ENCODE results near the gene CDH4.

Gene CDH4

GRCh38 chr20:61801428-61801827, 549.4 kb downstream of the CDH4 start:
- H3K4me1 ChIP-seq (ENCODE audit: control insufficient read depth, insufficient read depth, low read length), result no peaks in the 10 kb centered on the region
- TF ChIP-seq SCRT2 (tag by site-specific recombination; IDR thresholded peaks at IDR 0.05), result no peak
- no peak for TF ChIP-seq BCL11A (tag by site-specific recombination; IDR thresholded peaks at IDR 0.05; ENCODE audit: low read depth)
- no peak for TF ChIP-seq HOXD13 (CRISPR knock-in tag; IDR thresholded peaks at IDR 0.05; ENCODE audit: borderline replicate concordance)
- no peak for TF ChIP-seq ZNF513 (tag by site-specific recombination; IDR thresholded peaks at IDR 0.05)
- TF ChIP-seq PRDM4 (tag by site-specific recombination; IDR thresholded peaks at IDR 0.05), result no peak
- TF ChIP-seq GLIS2 (tag by site-specific recombination; IDR thresholded peaks at IDR 0.05), result no peak
- TF ChIP-seq FEZF1 (tag by site-specific recombination; IDR thresholded peaks at IDR 0.05), result no peak
- no peak for TF ChIP-seq HIC1 (tag by site-specific recombination; IDR thresholded peaks at IDR 0.05)
- no peak for TF ChIP-seq ZNF280C (tag by site-specific recombination; IDR thresholded peaks at IDR 0.05)
- no peak for TF ChIP-seq ZNF510 (tag by site-specific recombination; IDR thresholded peaks at IDR 0.05; ENCODE audit: insufficient replicate concordance)
- TF ChIP-seq ZNF623 (tag by site-specific recombination; IDR thresholded peaks at IDR 0.05), result no peak
- no peak for TF ChIP-seq ZNF394 (tag by site-specific recombination; IDR thresholded peaks at IDR 0.05; ENCODE audit: borderline replicate concordance)
- no peak for TF ChIP-seq ZNF214 (tag by site-specific recombination; IDR thresholded peaks at IDR 0.05; ENCODE audit: borderline replicate concordance)
- no peak for TF ChIP-seq ZNF571 (tag by site-specific recombination; IDR thresholded peaks at IDR 0.05)
- CTCF ChIA-PET, result no interaction called here
- no peaks in the 10 kb centered on the region for H3K36me3 ChIP-seq (ENCODE audit: control insufficient read depth in 2 of 2, insufficient read depth in 1 of 2, low read length in 2 of 2)
- POLR2A ChIA-PET, result no interaction called here
- H3K9me3 ChIP-seq (ENCODE audit: control insufficient read depth, insufficient read depth, low read depth, low read length), result no peaks in the 10 kb centered on the region
- H3K4me3 ChIP-seq (ENCODE audit: low read depth, low read length), result no peak overlapping the region
- no peak overlapping the region for H3K27ac ChIP-seq (ENCODE audit: extremely low read depth, low read depth, low read length)

DNA sequence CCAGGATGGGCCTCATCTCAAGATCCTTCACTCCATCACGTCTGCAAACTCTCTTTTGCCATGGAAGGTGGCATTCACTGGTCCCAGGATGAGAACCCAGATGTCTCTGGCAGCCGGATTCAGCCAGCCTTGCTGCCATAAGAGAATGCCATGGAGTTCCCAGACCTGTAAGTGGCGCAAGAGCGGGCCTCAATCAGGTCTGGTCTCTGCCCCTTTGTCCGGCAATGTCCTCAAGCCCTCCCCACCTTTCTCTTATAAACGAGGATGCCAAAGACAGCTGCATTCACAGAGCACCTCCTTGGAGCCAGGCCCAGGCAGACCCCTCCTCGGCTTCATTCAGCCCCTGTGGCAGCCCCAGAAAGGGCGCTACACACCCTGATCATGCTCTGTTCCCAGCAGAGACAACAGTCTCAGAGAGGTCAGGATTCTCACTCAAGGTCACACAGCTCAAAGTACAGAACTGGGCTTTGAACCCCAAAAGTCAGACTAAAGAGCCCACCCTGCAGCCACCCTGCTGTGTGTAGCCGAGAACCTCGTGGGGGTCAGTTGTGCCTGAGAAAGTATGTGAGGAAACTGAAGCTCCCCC, 549.9 kb downstream of the CDH4 start:
- H3K9me3 ChIP-seq (ENCODE audit: control insufficient read depth, insufficient read depth, low read depth, low read length), result no peaks in the 10 kb centered on the region
- H3K4me1 ChIP-seq (ENCODE audit: control insufficient read depth, insufficient read depth, low read length), result no peaks in the 10 kb centered on the region
- H3K4me3 ChIP-seq (ENCODE audit: low read depth, low read length), result no peak overlapping the region
- ChIA-PET POLR2A (no interaction called here), CTCF (no interaction called here)
- H3K27ac ChIP-seq (ENCODE audit: extremely low read depth, low read depth, low read length), result no peak overlapping the region
- no peaks in the 10 kb centered on the region for H3K36me3 ChIP-seq (ENCODE audit: control insufficient read depth in 2 of 2, insufficient read depth in 1 of 2, low read length in 2 of 2)
- no peak for TF ChIP-seq ZNF24 (tag by site-specific recombination; IDR thresholded peaks at IDR 0.05)
- no peak for TF ChIP-seq SP7 (tag by site-specific recombination; IDR thresholded peaks at IDR 0.05)
- no peak for TF ChIP-seq ZNF404 (tag by site-specific recombination; IDR thresholded peaks at IDR 0.05)
- TF ChIP-seq ZNF677 (tag by site-specific recombination; IDR thresholded peaks at IDR 0.05), result no peak
- TF ChIP-seq, protein P1, sequence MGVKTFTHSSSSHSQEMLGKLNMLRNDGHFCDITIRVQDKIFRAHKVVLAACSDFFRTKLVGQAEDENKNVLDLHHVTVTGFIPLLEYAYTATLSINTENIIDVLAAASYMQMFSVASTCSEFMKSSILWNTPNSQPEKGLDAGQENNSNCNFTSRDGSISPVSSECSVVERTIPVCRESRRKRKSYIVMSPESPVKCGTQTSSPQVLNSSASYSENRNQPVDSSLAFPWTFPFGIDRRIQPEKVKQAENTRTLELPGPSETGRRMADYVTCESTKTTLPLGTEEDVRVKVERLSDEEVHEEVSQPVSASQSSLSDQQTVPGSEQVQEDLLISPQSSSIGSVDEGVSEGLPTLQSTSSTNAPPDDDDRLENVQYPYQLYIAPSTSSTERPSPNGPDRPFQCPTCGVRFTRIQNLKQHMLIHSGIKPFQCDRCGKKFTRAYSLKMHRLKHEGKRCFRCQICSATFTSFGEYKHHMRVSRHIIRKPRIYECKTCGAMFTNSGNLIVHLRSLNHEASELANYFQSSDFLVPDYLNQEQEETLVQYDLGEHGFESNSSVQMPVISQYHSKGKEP (tag by site-specific recombination; IDR thresholded peaks at IDR 0.05), result no peak
- no peak for TF ChIP-seq ZNF837 (tag by site-specific recombination; IDR thresholded peaks at IDR 0.05)
- TF ChIP-seq ZNF148 (tag by site-specific recombination; IDR thresholded peaks at IDR 0.05; ENCODE audit: borderline replicate concordance), result no peak
